Spleen (tissue), 11 donors: Measurements from ENCODE around the gene ALX4. TPM values are rescaled to one million over a fixed set of nuclear protein-coding genes. Genes with fewer than 3 reads are reported as not detected.

Experiments
- DNase-seq: peaks from one replicate; pipeline ENCODE4 v3.0.0-alpha.2; 2020
- H3K27ac ChIP-seq, 8 donors: fragments of 200-600 bp; sonication (generic) in 7 of 8; 1 replicate in 4 of 8; 2 replicates in 4 of 8; pipeline versions ENCODE4 v1.5.0 to v1.8.0; 2016 to 2021; ENCODE audit warnings: inconsistent platforms in 4 of 8, mild to moderate bottlenecking in 4 of 8, moderate library complexity in 1 of 8
- H3K27me3 ChIP-seq, 7 donors: fragments of 200-600 bp; sonication (generic) in 6 of 7; replicated peaks in 1 of 7; 1 replicate in 4 of 7; 2 replicates in 3 of 7; pipeline versions ENCODE4 v1.5.0 to v1.8.0; 2016 to 2021; ENCODE audit warnings: inconsistent platforms in 3 of 7, mild to moderate bottlenecking in 1 of 7
- H3K36me3 ChIP-seq, 6 donors: fragments of 200-600 bp; sonication (generic) in 5 of 6; 1 replicate in 4 of 6; 2 replicates in 2 of 6; pipeline versions ENCODE4 v1.5.0 to v1.8.0; 2016 to 2021; ENCODE audit warnings: inconsistent platforms in 2 of 6
- H3K4me1 ChIP-seq, 6 donors: fragments of 200-600 bp; sonication (generic) in 5 of 6; 1 replicate in 3 of 6; 2 replicates in 3 of 6; pipeline versions ENCODE4 v1.5.0 to v1.8.0; 2016 to 2021; ENCODE audit warnings: inconsistent platforms in 3 of 6
- H3K4me3 ChIP-seq, 8 donors: fragments of 200-600 bp; sonication (generic) in 7 of 8; 1 replicate in 4 of 8; 2 replicates in 4 of 8; pipeline versions ENCODE4 v1.5.0 to v1.8.0; 2016 to 2021; ENCODE audit warnings: inconsistent platforms in 4 of 8, mild to moderate bottlenecking in 4 of 8, moderate library complexity in 2 of 8
- H3K9me3 ChIP-seq, 8 donors: fragments of 200-600 bp; sonication (generic) in 7 of 8; 1 replicate in 4 of 8; 2 replicates in 4 of 8; pipeline versions ENCODE4 v1.5.0 to v1.8.0; 2016 to 2021; ENCODE audit warnings: inconsistent platforms in 4 of 8
- CTCF ChIP-seq, 11 experiments: fragments of 200-600 bp in 7 of 11; fragments of 450-650 bp in 4 of 11; sonication (generic) in 4 of 11; IDR thresholded peaks in 8 of 11; conservative IDR thresholded peaks in 3 of 11; 1 replicate in 7 of 11; 2 replicates in 4 of 11; pipeline versions ENCODE4 v1.4.0 to v1.8.0; 2016 to 2021; ENCODE audit warnings: antibody characterized with exemption in 11 of 11, inconsistent platforms in 4 of 11, mild to moderate bottlenecking in 1 of 11
- POLR2A ChIP-seq, 3 donors: fragments of 450-650 bp; IDR thresholded peaks; one replicate each; pipeline ENCODE4 v1.5.1; 2017; ENCODE audit warnings: antibody characterized with exemption in 3 of 3, mild to moderate bottlenecking in 1 of 3
- POLR2AphosphoS5 ChIP-seq, 3 donors: sonication (generic); formaldehyde crosslinking; IDR thresholded peaks; one replicate each; pipeline ENCODE4 v1.5.1; 2017; ENCODE audit warnings: antibody characterized with exemption in 3 of 3
- WGBS, 5 donors: extraction: QIAGEN DNeasy Blood & Tissue Kit in 3 of 5; methylation state at CpG; one replicate each; pipeline versions ENCODE4 v1.1.5 to v1.1.7; 2013 to 2018; 5-methylcytosine and 5-hydroxymethylcytosine counted together
- intact Hi-C: fragments of 100-400 bp; cut with DNase I; formaldehyde crosslinking; loops from one replicate; pipeline ENCODE4 v1.15.0; 2023; ENCODE audit warnings: low total_unique reads
- polyA plus RNA-seq, 3 donors: library from polyadenylated mRNA; stranded (reverse); fragments of 200-250 nt; gene quantifications; one replicate each; pipeline ENCODE4 v1.2.1, GENCODE V29; 2013
- total RNA-seq, 7 donors: library from RNA; depleted of rRNA in 3 of 7; stranded (reverse); fragments of >200 nt in 3 of 7; fragmentation: NEBNext Ultra II Directional in 4 of 7; extraction: Animal tissue kit (Norgen Biotek cat#: 25700) in 4 of 7; gene quantifications; one replicate each; pipeline versions ENCODE4 v1.1.0 to v1.2.1, GENCODE V29; 2016 to 2021
- donor health status: healthy with polysubstance abuse.
- donor health status: DM: no; HTN: no; CAD: no; lungs with moderate emphysema.
- donor health status: DM: no; HTN: no; CAD: no.
- donor health status: Bipolar disorder and iron deficiency.
- donor health status: healthy.
- donor health status: DM: no; HTN: no; CAD: no.
- donor health status: DM: yes; HTN: yes; CAD: no.

Gene ALX4
- total and polyA plus RNA-seq, 10 donors: 0.11 TPM; not detected in 9

- Histone ChIP-seq H3K27ac (no peak overlapping the region), H3K4me1 (no peaks in the 10 kb centered on the region), H3K36me3 (no peaks in the 10 kb centered on the region), H3K27me3 (peaks cover 0 to 18% (median 0%) of the 10 kb centered on the region in 7 donors), H3K9me3 (no peaks in the 10 kb centered on the region), H3K4me3 (no peak overlapping the region)
- no peak for DNase-seq
- intact Hi-C loops: loop anchor here (5.0 kb wide), 1 partner anchor 252 kb away; no protein-coding TSS in a partner anchor
- TF ChIP-seq POLR2A (IDR thresholded peaks at IDR 0.05): no peak
- TF ChIP-seq POLR2AphosphoS5 (IDR thresholded peaks at IDR 0.05): no peak
- TF ChIP-seq CTCF (IDR thresholded peaks at IDR 0.05 in 8 of 11, conservative IDR thresholded peaks at IDR 0.05 in 3 of 11): no peak
- WGBS, 5 donors: 50 to 82% (median 68%) methylated on average over 2 of the region's 2 CpGs
Measured at GRCh38 chr11:44285756-44286155, 24.2 kb downstream of the ALX4 start.

GRCh38 chr11:44282620-44283019, 27.3 kb downstream of the ALX4 start:
- no peak for TF ChIP-seq POLR2A (IDR thresholded peaks at IDR 0.05)
- no peak for TF ChIP-seq CTCF (IDR thresholded peaks at IDR 0.05 in 8 of 11, conservative IDR thresholded peaks at IDR 0.05 in 3 of 11)
- no peak for TF ChIP-seq POLR2AphosphoS5 (IDR thresholded peaks at IDR 0.05)
- intact Hi-C loops: no loop called here
- Histone ChIP-seq H3K27me3 (peaks cover 0 to 8% (median 0%) of the 10 kb centered on the region in 7 donors), H3K36me3 (no peaks in the 10 kb centered on the region), H3K4me1 (no peaks in the 10 kb centered on the region), H3K4me3 (no peak overlapping the region), H3K9me3 (no peaks in the 10 kb centered on the region), H3K27ac (no peak overlapping the region)
- no peak for DNase-seq
- 87 to 93% (median 90%) methylated on average over 5 of the region's 5 CpGs for WGBS, 5 donors

GRCh38 chr11:44281151-44281550, 28.8 kb downstream of the ALX4 start:
- H3K4me3 ChIP-seq: no peak overlapping the region
- H3K27me3 ChIP-seq: peaks cover 0 to 3% (median 0%) of the 10 kb centered on the region in 7 donors
- no peak overlapping the region for H3K27ac ChIP-seq
- no peaks in the 10 kb centered on the region for H3K4me1 ChIP-seq
- intact Hi-C loops: no loop called here
- H3K9me3 ChIP-seq: no peaks in the 10 kb centered on the region
- H3K36me3 ChIP-seq: no peaks in the 10 kb centered on the region
- 86 to 98% (median 91%) methylated on average over 9 of the region's 9 CpGs for whole genome bisulfite sequencing, 5 donors
- no peak for TF ChIP-seq CTCF (IDR thresholded peaks at IDR 0.05 in 8 of 11, conservative IDR thresholded peaks at IDR 0.05 in 3 of 11)
- no peak for TF ChIP-seq POLR2AphosphoS5 (IDR thresholded peaks at IDR 0.05)
- TF ChIP-seq POLR2A (IDR thresholded peaks at IDR 0.05): no peak
- DNase-seq: no peak

GRCh38 chr11:44280257-44280656, 29.7 kb downstream of the ALX4 start:
- DNase-seq: no peak
- Histone ChIP-seq H3K4me3 (no peak overlapping the region), H3K27ac (no peak overlapping the region), H3K9me3 (no peaks in the 10 kb centered on the region), H3K27me3 (peaks cover 0 to 3% (median 0%) of the 10 kb centered on the region in 7 donors), H3K4me1 (no peaks in the 10 kb centered on the region), H3K36me3 (no peaks in the 10 kb centered on the region)
- intact Hi-C loops: no loop called here
- no peak for TF ChIP-seq CTCF (IDR thresholded peaks at IDR 0.05 in 8 of 11, conservative IDR thresholded peaks at IDR 0.05 in 3 of 11)
- no peak for TF ChIP-seq POLR2AphosphoS5 (IDR thresholded peaks at IDR 0.05)
- TF ChIP-seq POLR2A (IDR thresholded peaks at IDR 0.05): no peak
- 68 to 89% (median 85%) methylated on average over 3 to 7 of the region's 7 CpGs for WGBS, 5 donors
